MM.1S (cell line): Measurements from ENCODE around the gene CLTCL1.

Experiments used
- DNase-seq: peaks from one replicate; pipeline ENCODE4 v3.0.0-alpha.2; 2015
- H2AFZ ChIP-seq: fragments of 300-600 bp; sonication (generic); 2 replicates; pipeline ENCODE4 v1.6.0; 2016; ENCODE audit warnings: antibody characterized with exemption, low read length
- H3F3A ChIP-seq: fragments of 300-600 bp; sonication (generic); 2 replicates; pipeline ENCODE4 v1.6.1; 2016; ENCODE audit warnings: mild to moderate bottlenecking, antibody characterized with exemption, low read length, moderate library complexity, mixed read lengths; ENCODE audit not compliant: insufficient read depth
- H3K27ac ChIP-seq: fragments of 300-600 bp; sonication (generic); 2 replicates; pipeline ENCODE4 v1.5.1; 2016; ENCODE audit warnings: mild to moderate bottlenecking, low read length
- H3K27me3 ChIP-seq: fragments of 300-600 bp; sonication (generic); replicated peaks from 2 replicates; pipeline ENCODE4 v1.6.0; 2016; ENCODE audit warnings: low read length; ENCODE audit not compliant: insufficient read depth
- H3K36me3 ChIP-seq: fragments of 300-600 bp; sonication (generic); replicated peaks from 2 replicates; pipeline ENCODE4 v1.6.1; 2016; ENCODE audit warnings: mild to moderate bottlenecking, low read length, mixed read lengths; ENCODE audit not compliant: insufficient read depth
- H3K4me1 ChIP-seq: fragments of 300-600 bp; sonication (generic); 2 replicates; pipeline ENCODE4 v1.6.1; 2016; ENCODE audit warnings: low read length, mixed read lengths
- H3K4me2 ChIP-seq: fragments of 300-600 bp; sonication (generic); 2 replicates; pipeline ENCODE4 v1.6.0; 2016; ENCODE audit warnings: low read depth, low read length
- H3K4me3 ChIP-seq: fragments of 300-600 bp; sonication (generic); 2 replicates; pipeline ENCODE4 v1.5.1; 2016; ENCODE audit warnings: low read length, mixed read lengths
- H3K79me2 ChIP-seq: fragments of 300-600 bp; sonication (generic); 2 replicates; pipeline ENCODE4 v1.6.1; 2016; ENCODE audit warnings: mixed run types, low read length, mixed read lengths
- H3K9ac ChIP-seq: fragments of 300-600 bp; sonication (generic); 2 replicates; pipeline ENCODE4 v1.6.1; 2016; ENCODE audit warnings: low read length, mixed read lengths
- H3K9me2 ChIP-seq: fragments of 300-600 bp; sonication (generic); replicated peaks from 2 replicates; pipeline ENCODE4 v1.6.1; 2016; ENCODE audit warnings: mild to moderate bottlenecking, low read length, mixed read lengths; ENCODE audit not compliant: insufficient read depth
- H3K9me3 ChIP-seq: fragments of 300-600 bp; sonication (generic); replicated peaks from 2 replicates; pipeline ENCODE4 v1.6.1; 2016; ENCODE audit warnings: mild to moderate bottlenecking, low read length, mixed read lengths; ENCODE audit not compliant: insufficient read depth
- H4K20me1 ChIP-seq: fragments of 300-600 bp; sonication (generic); 2 replicates; pipeline ENCODE4 v1.6.1; 2016; ENCODE audit warnings: mild to moderate bottlenecking, low read length, moderate library complexity, mixed read lengths; ENCODE audit not compliant: insufficient read depth
- CTCF ChIP-seq: fragments of 300-600 bp; sonication (generic); IDR thresholded peaks from 2 replicates; pipeline ENCODE4 v1.5.1; 2016; ENCODE audit warnings: antibody characterized with exemption, low read length, mixed read lengths
- EZH2 ChIP-seq: fragments of 300-600 bp; sonication (generic); optimal IDR thresholded peaks from 2 replicates; pipeline ENCODE3; 2017; ENCODE audit warnings: low read depth, mild to moderate bottlenecking, antibody characterized with exemption, low read length, mixed read lengths
- EZH2phosphoT487 ChIP-seq: fragments of 300-600 bp; sonication (generic); IDR thresholded peaks from 2 replicates; pipeline ENCODE4 v1.6.1; 2018; ENCODE audit warnings: antibody characterized with exemption, low read length

The CLTCL1 gene

GRCh38 chr22:19193879-19194278 lies 97.6 kb downstream of the CLTCL1 start:
- Histone ChIP-seq H3K4me3 (no peak overlapping the region), H2AFZ (no peak overlapping the region), H3K9me2 (no peaks in the 10 kb centered on the region), H3K36me3 (no peaks in the 10 kb centered on the region), H3K79me2 (no peaks in the 10 kb centered on the region), H3F3A (no peaks in the 10 kb centered on the region), H3K4me2 (no peak overlapping the region), H3K9me3 (no peaks in the 10 kb centered on the region), H3K9ac (no peak overlapping the region), H4K20me1 (no peaks in the 10 kb centered on the region), H3K4me1 (no peaks in the 10 kb centered on the region), H3K27ac (no peak overlapping the region), H3K27me3 (no peaks in the 10 kb centered on the region; the same call in 1 of the 2 replicates)
- DNase-seq: no peak
- TF ChIP-seq EZH2phosphoT487 (no peak), EZH2 (no peak), CTCF (no peak)

GRCh38 chr22:19187716-19188563 lies 103.6 kb downstream of the CLTCL1 start:
- H2AFZ ChIP-seq: no peak overlapping the region
- no peaks in the 10 kb centered on the region for H3F3A ChIP-seq
- H4K20me1 ChIP-seq: no peaks in the 10 kb centered on the region
- H3K79me2 ChIP-seq: no peaks in the 10 kb centered on the region
- no peak overlapping the region for H3K9ac ChIP-seq
- H3K9me3 ChIP-seq: no peaks in the 10 kb centered on the region
- no peak for DNase-seq
- H3K9me2 ChIP-seq: no peaks in the 10 kb centered on the region
- TF ChIP-seq EZH2 (no peak), EZH2phosphoT487 (no peak), CTCF (no peak)
- no peak overlapping the region for H3K4me2 ChIP-seq
- H3K4me1 ChIP-seq: peaks cover 3% of the 10 kb centered on the region; the same call in 1 of the 2 replicates
- no peak overlapping the region for H3K4me3 ChIP-seq
- no peaks in the 10 kb centered on the region; the same call in 1 of the 2 replicates for H3K27me3 ChIP-seq
- no peak overlapping the region for H3K27ac ChIP-seq
- H3K36me3 ChIP-seq: no peaks in the 10 kb centered on the region

- H3F3A ChIP-seq: no peaks in the 10 kb centered on the region
- no peak for TF ChIP-seq CTCF
- TF ChIP-seq EZH2: no peak
- TF ChIP-seq EZH2phosphoT487: no peak
- H4K20me1 ChIP-seq: no peaks in the 10 kb centered on the region
- no peak overlapping the region for H3K27ac ChIP-seq
- peaks cover 3% of the 10 kb centered on the region; the same call in 1 of the 2 replicates for H3K4me1 ChIP-seq
- DNase-seq: no peak
- H3K4me3 ChIP-seq: no peak overlapping the region
- no peak overlapping the region for H3K4me2 ChIP-seq
- H2AFZ ChIP-seq: no peak overlapping the region
- H3K9me3 ChIP-seq: no peaks in the 10 kb centered on the region
- H3K9me2 ChIP-seq: no peaks in the 10 kb centered on the region
- no peaks in the 10 kb centered on the region for H3K27me3 ChIP-seq
- H3K9ac ChIP-seq: no peak overlapping the region
- H3K36me3 ChIP-seq: no peaks in the 10 kb centered on the region
- no peaks in the 10 kb centered on the region for H3K79me2 ChIP-seq
Measured at GRCh38 chr22:19184276-19184997, 107.1 kb downstream of the CLTCL1 start.
